ENCODE results near the gene ZCCHC4. TPM values are rescaled to one million over a fixed set of nuclear protein-coding genes. Genes with fewer than 3 reads are reported as not detected.

Gene ZCCHC4
- total RNA-seq, 1 experiment from 2014 or later: 12.3 TPM

GRCh38 chr4:25283948-25284347 is 28.6 kb upstream of the ZCCHC4 start:
- DNase-seq (ENCODE audit: low read depth, low spot score) (no peak), ATAC-seq (no peak)
- Histone ChIP-seq H3K9me2 (ENCODE audit: insufficient read depth) (no peaks in the 10 kb centered on the region), H3K4me1 (ENCODE audit: control insufficient read depth in 1 of 2, insufficient read depth in 2 of 2, low read length in 2 of 2) (no peaks in the 10 kb centered on the region), H2AFZ (ENCODE audit: low read depth, low read length, poor library complexity, severe bottlenecking) (no peak overlapping the region), H3K9me3 (ENCODE audit: control insufficient read depth in 1 of 2, insufficient read depth in 1 of 2, low read depth in 1 of 2, low read length in 2 of 2) (no peaks in the 10 kb centered on the region), H3K4me3 (replicated peaks in 1 of 2; ENCODE audit: low read depth in 1 of 2, low read length in 2 of 2) (no peak overlapping the region), H4K20me1 (ENCODE audit: insufficient read depth) (no peaks in the 10 kb centered on the region), H3K27me3 (ENCODE audit: insufficient read depth, low read length) (no peaks in the 10 kb centered on the region), H3K9ac (ENCODE audit: low read length) (no peak overlapping the region), H3K36me3 (ENCODE audit: control insufficient read depth in 1 of 2, insufficient read depth in 2 of 2, low read length in 2 of 2) (no peaks in the 10 kb centered on the region), H3K27ac (ENCODE audit: low read depth, low read length) (no peak overlapping the region), H3K79me2 (ENCODE audit: insufficient read depth, low read length) (no peaks in the 10 kb centered on the region), H3K4me2 (ENCODE audit: low read length) (no peak overlapping the region)
- ChIA-PET POLR2A (no interaction called here), RAD21 (ENCODE audit: low non-redundant PET in 1 of 2, low total read pairs in 2 of 2, uncharacterized antibody in 2 of 2, unreplicated experiment in 2 of 2) (no interaction called here), CTCF (interaction anchor here (1.5 kb wide), 1 partner anchor 28 kb away, joined by 3 read pairs; the partner anchor contains the start of gene ZCCHC4)
- BruUV-seq (replicated peaks): no TSS peak
- TF ChIP-seq TCF7L2 (IDR thresholded peaks at IDR 0.05; ENCODE audit: borderline replicate concordance, extremely low read depth, insufficient read depth, insufficient read length): no peak
- no peak for TF ChIP-seq EZH2 (IDR thresholded peaks at IDR 0.05)
- TF ChIP-seq CBX3 (IDR thresholded peaks at IDR 0.05; ENCODE audit: low read depth): no peak
- intact Hi-C loops (cut with micrococcal nuclease): no loop called here

- ChIA-PET CTCF (interaction anchor here (1.5 kb wide), 1 partner anchor 28 kb away, joined by 3 read pairs; the partner anchor contains the start of gene ZCCHC4), POLR2A (no interaction called here), RAD21 (ENCODE audit: low non-redundant PET in 1 of 2, low total read pairs in 2 of 2, uncharacterized antibody in 2 of 2, unreplicated experiment in 2 of 2) (no interaction called here)
- Histone ChIP-seq H3K9me3 (ENCODE audit: control insufficient read depth in 1 of 2, insufficient read depth in 1 of 2, low read depth in 1 of 2, low read length in 2 of 2) (no peaks in the 10 kb centered on the region), H2AFZ (ENCODE audit: low read depth, low read length, poor library complexity, severe bottlenecking) (no peak overlapping the region), H3K4me1 (ENCODE audit: control insufficient read depth in 1 of 2, insufficient read depth in 2 of 2, low read length in 2 of 2) (no peaks in the 10 kb centered on the region), H3K27ac (ENCODE audit: low read depth, low read length) (no peak overlapping the region), H4K20me1 (ENCODE audit: insufficient read depth) (no peaks in the 10 kb centered on the region), H3K79me2 (ENCODE audit: insufficient read depth, low read length) (no peaks in the 10 kb centered on the region), H3K4me2 (ENCODE audit: low read length) (no peak overlapping the region), H3K27me3 (ENCODE audit: insufficient read depth, low read length) (no peaks in the 10 kb centered on the region), H3K4me3 (replicated peaks in 1 of 2; ENCODE audit: low read depth in 1 of 2, low read length in 2 of 2) (no peak overlapping the region), H3K9ac (ENCODE audit: low read length) (no peak overlapping the region), H3K36me3 (ENCODE audit: control insufficient read depth in 1 of 2, insufficient read depth in 2 of 2, low read length in 2 of 2) (no peaks in the 10 kb centered on the region), H3K9me2 (ENCODE audit: insufficient read depth) (no peaks in the 10 kb centered on the region)
- BruUV-seq (replicated peaks): no TSS peak
- TF ChIP-seq YY1 (IDR thresholded peaks at IDR 0.05; ENCODE audit: extremely low read depth, insufficient replicate concordance, low read depth, low read length): no peak
- TF ChIP-seq EZH2 (IDR thresholded peaks at IDR 0.05): no peak
- no peak for TF ChIP-seq FOSL1 (IDR thresholded peaks at IDR 0.05; ENCODE audit: low read depth)
- no peak for TF ChIP-seq ZNF274 (IDR thresholded peaks at IDR 0.05; ENCODE audit: low read depth, low read length)
- no peak for TF ChIP-seq REST (IDR thresholded peaks at IDR 0.05; ENCODE audit: low read depth)
- DNase-seq (ENCODE audit: low read depth, low spot score): no peak
- ATAC-seq: no peak
- intact Hi-C loops (cut with micrococcal nuclease): no loop called here
Measured at GRCh38 chr4:25284466-25284865, 28.1 kb upstream of the ZCCHC4 start.
